HG02610 (cell line): ENCODE data around the gene OR11H7.
"Not testable (repeated sequence)": the region's sequence is repeated elsewhere in the genome, so short reads cannot be mapped to it uniquely, and the experiment has no call there.

ENCODE experiments used
- ATAC-seq: cut with Tn5 transposase; IDR thresholded peaks from one replicate; pipeline ENCODE4 v1.9.1; 2021; ENCODE audit warnings: mild to moderate bottlenecking, moderate library complexity; ENCODE audit not compliant: unreplicated experiment

OR11H7 gene

DNA sequence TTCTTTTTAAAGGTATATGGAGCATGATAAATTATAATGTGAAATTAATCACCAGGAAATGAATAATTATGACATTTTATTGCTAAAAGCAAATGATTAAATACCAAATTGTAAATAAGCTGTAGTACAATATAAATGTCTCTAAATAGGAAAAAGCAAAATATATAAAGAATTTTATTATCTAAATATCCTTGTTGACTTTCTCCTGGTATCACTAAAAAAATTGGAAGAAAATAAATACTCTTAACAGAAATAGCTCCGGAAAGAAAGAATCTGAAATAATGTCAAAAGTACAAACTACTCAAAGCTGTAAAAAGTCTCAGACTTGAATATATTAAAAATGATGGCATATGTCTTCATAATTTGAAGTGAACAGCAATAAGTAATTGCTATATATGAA is at the start of gene OR11H7:
Gene OR11H7 (plus strand): TSS at position 301 of the 400 bp plus-strand sequence.
- no peak for ATAC-seq

GRCh38 chr14:20179218-20179617 is 49.6 kb upstream of the OR11H7 start:
- ATAC-seq = no peak

- no peak for ATAC-seq
Observed at GRCh38 chr14:20179880-20180279, 48.9 kb upstream of the OR11H7 start.

GRCh38 chr14:20180486-20180885 is 48.3 kb upstream of the OR11H7 start:
- ATAC-seq = no peak

- no peak for ATAC-seq
Observed at GRCh38 chr14:20184181-20184580, 44.6 kb upstream of the OR11H7 start.

GRCh38 chr14:20190596-20190995 is 38.2 kb upstream of the OR11H7 start, which contains the start of gene OR11G2:
Gene OR11G2 (plus strand): TSS chr14:20190896. CDS start chr14:20197438, 6,542 bp downstream.
- no peak for ATAC-seq

GRCh38 chr14:20191396-20191795 is 37.4 kb upstream of the OR11H7 start:
- no peak for ATAC-seq

- no peak for ATAC-seq
Observed at GRCh38 chr14:20194101-20194500, 34.7 kb upstream of the OR11H7 start.

DNA sequence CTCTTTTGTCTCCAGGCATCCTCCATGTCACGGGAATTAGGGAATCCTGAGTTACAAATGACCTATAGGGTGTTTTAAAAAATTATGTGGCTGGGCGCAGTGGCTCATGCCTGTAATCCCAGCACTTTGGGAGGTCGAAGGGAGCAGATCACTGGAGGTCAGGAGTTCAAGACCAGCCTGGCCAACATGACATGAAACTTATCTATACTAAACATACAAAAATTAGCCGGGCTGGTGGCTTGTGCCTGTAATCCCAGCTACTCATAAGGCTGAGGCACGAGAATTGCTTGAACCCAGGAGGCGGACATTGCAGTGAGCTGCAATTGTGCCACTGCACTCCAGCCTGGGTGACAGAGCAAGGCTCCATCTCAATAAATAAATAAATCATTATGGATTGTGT is 33.6 kb upstream of the OR11H7 start:
- ATAC-seq = not testable (repeated sequence)

- ATAC-seq = no peak
Observed at GRCh38 chr14:20195911-20196310, 32.9 kb upstream of the OR11H7 start.

- ATAC-seq = no peak
Observed at GRCh38 chr14:20197459-20197858, 31.3 kb upstream of the OR11H7 start.

DNA sequence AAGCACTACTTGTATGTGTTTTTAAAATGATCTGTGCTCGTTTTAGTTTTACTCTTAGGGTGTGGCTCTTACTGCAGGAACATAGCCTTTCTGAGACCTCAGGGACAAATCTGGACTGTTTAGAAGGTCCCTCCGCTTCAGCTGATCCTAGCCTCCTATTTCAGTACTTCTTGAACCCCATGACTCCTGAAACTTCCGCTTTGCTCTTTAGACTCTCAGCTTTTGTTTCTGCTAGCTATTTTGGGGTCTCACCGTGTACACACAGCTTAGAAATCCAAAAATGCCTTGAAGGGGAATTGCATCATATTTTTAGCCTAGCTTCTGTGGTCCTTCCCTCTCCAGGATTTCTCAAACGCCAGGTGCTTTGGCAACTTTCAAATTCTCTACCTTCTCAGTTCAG is 29.8 kb upstream of the OR11H7 start:
- no peak for ATAC-seq

DNA sequence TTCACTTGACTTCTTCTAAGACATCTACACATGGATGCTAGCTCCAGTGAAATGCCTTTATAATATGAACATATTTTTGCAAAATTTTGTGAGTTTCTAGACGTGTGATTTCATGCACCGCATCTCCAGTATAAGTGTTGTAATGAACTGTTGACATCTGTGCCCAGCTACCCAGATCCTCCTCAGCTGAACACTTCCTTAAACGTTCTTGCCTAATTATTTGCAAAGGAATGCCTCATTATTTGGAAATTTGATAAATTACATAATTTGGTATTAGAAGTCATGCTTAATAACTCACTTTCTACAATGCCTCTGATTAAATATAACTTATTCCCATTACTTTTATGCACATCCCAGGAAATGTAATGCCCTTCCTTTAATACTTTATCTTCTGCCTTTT is 24.1 kb upstream of the OR11H7 start:
- no peak for ATAC-seq

DNA sequence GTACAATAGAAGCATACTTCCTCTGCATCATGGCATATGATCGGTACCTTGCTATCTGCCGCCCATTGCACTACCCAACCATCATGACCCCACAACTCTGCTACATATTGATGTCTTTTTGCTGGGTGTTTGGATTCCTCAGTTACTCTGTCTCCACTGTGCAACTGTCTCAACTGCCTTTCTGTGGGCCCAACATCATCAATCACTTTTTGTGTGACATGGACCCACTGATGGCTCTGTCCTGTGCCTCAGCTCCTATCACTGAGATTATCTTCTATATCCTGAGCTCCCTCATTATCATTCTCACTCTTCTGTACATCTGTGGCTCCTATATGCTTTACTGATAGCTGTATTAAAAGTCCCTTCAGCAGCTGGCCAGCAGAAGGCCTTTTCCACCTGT is 19.2 kb upstream of the OR11H7 start:
- no peak for ATAC-seq

GRCh38 chr14:20212406-20212805 is 16.4 kb upstream of the OR11H7 start:
- ATAC-seq = not testable (repeated sequence)

GRCh38 chr14:20215196-20215595 is 13.6 kb upstream of the OR11H7 start:
- no peak for ATAC-seq

- no peak for ATAC-seq
Observed at GRCh38 chr14:20219033-20219432, 9.7 kb upstream of the OR11H7 start.

DNA sequence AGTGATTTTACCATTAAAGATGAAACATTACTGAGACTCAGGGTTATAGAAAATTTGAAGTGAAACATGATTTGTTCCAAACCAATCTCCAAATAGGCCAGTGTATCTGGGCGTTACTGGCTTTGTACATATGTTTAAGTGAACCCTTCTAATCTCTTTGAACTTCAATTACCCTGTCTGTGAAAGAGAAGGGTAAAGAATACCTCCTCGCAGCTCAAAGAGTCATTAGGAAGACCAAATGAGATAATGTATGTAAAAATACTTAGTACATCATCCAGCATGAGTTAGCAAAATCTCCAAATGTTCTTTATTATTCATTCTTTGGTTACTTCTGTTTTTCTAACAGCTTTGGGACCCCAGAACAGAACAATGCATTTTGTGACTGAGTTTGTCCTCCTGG is 5.4 kb upstream of the OR11H7 start, which contains the start of gene OR11H6:
Gene OR11H6 (plus strand): TSS at position 301 of the 400 bp plus-strand sequence. CDS start 0 bp downstream, at position 301.
- ATAC-seq = no peak

- not testable (repeated sequence) for ATAC-seq
Observed at GRCh38 chr14:20235415-20235814, 6.6 kb downstream of the OR11H7 start.

GRCh38 chr14:20247646-20248246 is 19.0 kb downstream of the OR11H7 start:
- no peak for ATAC-seq

DNA sequence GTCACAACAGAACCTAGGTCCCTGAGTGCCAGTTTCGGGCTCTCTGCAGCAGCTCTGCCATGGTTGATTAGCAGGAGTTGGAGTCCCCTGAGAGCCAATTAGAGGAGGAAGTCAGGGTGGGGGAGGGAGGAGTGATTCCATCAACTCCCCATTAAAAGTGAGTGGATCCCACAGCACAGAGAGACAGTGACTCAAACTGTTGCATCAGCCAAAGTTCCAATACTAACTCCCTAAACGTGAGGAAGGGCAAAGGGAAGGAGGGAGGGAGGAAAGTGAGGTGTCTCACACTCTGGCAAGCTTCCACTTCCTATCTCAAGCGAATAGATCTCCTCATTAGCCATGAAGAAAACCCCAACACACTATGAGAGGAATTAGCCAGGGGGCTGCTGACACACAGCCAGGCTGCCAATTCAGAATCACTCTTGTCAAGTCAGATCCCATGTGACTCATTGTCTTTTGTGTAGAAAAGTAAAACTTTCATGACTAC is 33.9 kb downstream of the OR11H7 start:
- ATAC-seq = no peak

- not testable (repeated sequence) for ATAC-seq
Observed at GRCh38 chr14:20264361-20264760, 35.6 kb downstream of the OR11H7 start.

DNA sequence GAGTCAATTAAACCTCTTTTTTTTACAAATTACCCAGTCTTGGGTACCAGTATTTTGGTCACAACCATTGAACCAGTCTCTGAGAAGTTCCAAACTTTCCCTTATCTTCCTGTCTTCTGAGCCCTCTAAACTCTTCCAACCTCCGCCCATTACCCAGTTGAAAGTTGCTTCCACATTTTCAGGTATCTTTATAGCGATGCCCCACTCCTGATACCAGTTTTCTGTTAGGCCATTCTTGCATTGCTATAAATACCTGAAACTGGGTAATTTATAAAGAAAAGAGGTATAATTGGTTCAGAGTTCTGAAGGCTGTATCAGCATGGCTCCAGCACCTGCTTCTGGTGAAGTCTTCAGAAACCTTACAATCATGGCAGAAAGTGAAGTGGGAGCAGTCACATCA is 45.3 kb downstream of the OR11H7 start:
- ATAC-seq = no peak
